22Rv1 (cell line): ENCODE results near the gene CYP27C1.

Experiments used
- ZFX ChIP-seq: fragments of 450-650 bp; IDR thresholded peaks from 2 replicates; pipeline ENCODE4 v1.6.1; 2017; ENCODE audit warnings: antibody characterized with exemption, borderline replicate concordance
- TF ChIP-seq, protein P1 (sequence below): fragments of 450-650 bp; IDR thresholded peaks from 2 replicates; pipeline ENCODE4 v1.5.1; 2017; ENCODE audit warnings: mild to moderate bottlenecking

DNA sequence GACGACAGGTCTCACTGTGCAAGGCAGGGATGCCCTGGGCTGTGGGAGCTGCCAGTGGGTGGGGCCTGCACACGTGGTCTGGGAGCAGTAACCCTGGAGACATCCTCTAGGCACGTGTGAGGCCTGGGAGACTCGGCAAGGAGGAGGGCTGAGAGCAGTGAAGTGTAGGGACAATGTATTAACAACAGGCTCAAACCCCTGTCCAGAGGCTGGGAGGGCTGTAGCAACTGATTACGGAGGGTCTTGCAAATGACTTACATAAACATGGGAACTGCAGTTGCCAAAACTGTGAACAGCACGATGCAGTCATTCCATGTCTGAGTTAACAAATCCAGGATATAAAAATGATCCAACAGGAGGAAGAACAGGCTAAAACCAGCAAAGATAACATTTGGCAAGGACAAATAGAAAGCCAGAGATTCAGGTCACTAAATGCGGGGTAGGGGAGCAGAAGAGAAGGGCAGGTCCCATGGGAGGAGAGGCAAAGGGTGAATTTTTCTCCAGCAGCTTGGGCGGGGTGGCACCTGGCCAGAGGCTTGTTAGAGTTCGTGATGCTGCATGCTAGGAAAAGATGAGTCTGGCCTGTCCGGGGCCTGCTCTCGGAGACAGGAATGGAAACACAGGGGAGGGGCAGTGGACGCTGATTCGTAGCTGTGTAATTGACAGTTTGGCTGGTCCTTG, 44.9 kb downstream of the CYP27C1 start:
- TF ChIP-seq, protein P1, sequence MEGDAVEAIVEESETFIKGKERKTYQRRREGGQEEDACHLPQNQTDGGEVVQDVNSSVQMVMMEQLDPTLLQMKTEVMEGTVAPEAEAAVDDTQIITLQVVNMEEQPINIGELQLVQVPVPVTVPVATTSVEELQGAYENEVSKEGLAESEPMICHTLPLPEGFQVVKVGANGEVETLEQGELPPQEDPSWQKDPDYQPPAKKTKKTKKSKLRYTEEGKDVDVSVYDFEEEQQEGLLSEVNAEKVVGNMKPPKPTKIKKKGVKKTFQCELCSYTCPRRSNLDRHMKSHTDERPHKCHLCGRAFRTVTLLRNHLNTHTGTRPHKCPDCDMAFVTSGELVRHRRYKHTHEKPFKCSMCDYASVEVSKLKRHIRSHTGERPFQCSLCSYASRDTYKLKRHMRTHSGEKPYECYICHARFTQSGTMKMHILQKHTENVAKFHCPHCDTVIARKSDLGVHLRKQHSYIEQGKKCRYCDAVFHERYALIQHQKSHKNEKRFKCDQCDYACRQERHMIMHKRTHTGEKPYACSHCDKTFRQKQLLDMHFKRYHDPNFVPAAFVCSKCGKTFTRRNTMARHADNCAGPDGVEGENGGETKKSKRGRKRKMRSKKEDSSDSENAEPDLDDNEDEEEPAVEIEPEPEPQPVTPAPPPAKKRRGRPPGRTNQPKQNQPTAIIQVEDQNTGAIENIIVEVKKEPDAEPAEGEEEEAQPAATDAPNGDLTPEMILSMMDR, result no peak
- TF ChIP-seq ZFX, result no peak
